T1000 (cell line): ENCODE data around the gene ZBTB17.
"Not testable (repeated sequence)": the region's sequence is repeated elsewhere in the genome, so short reads cannot be mapped to it uniquely, and the experiment has no call there.

Experiments used
- DNase-seq: peaks from one replicate; lab custom pipeline; 2025; ENCODE audit warnings: mixed read lengths; lab: John Stamatoyannopoulos, UW

ZBTB17 gene

GRCh38 chr1:15896841-15897610, 78.9 kb downstream of the ZBTB17 start:
- not testable (repeated sequence) for DNase-seq

- DNase-seq, result no peak
These were observed 80.7 kb downstream of the ZBTB17 start for GRCh38 chr1:15895233-15895632.

GRCh38 chr1:15892857-15893599, 82.9 kb downstream of the ZBTB17 start:
- not testable (repeated sequence) for DNase-seq
